Measurements from ENCODE around the gene ARMC8. TPM values are rescaled to one million over a fixed set of nuclear protein-coding genes. Genes with fewer than 3 reads are reported as not detected.
A peak's percentile ranks its signal among the peaks of the same experiment; 100 is the strongest.

The ARMC8 gene, protein sequence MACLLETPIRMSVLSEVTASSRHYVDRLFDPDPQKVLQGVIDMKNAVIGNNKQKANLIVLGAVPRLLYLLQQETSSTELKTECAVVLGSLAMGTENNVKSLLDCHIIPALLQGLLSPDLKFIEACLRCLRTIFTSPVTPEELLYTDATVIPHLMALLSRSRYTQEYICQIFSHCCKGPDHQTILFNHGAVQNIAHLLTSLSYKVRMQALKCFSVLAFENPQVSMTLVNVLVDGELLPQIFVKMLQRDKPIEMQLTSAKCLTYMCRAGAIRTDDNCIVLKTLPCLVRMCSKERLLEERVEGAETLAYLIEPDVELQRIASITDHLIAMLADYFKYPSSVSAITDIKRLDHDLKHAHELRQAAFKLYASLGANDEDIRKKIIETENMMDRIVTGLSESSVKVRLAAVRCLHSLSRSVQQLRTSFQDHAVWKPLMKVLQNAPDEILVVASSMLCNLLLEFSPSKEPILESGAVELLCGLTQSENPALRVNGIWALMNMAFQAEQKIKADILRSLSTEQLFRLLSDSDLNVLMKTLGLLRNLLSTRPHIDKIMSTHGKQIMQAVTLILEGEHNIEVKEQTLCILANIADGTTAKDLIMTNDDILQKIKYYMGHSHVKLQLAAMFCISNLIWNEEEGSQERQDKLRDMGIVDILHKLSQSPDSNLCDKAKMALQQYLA
- total RNA-seq (2021; fragmentation: NEBNext Ultra II Directional; extraction: Animal tissue kit (Norgen Biotek cat#: 25700)) (43.1 and 47.3 TPM in 2 replicates), polyA plus RNA-seq (2011; rRNA removed) (46.5 and 58.5 TPM in 2 replicates), polyA minus RNA-seq (2011; rRNA and poly(A)+ RNA removed) (306 and 462 TPM in 2 replicates)
- polyA plus RNA-seq (2011; cell fraction: cytosol; rRNA removed), result 50.4 TPM
- polyA plus RNA-seq (2011; cell fraction: nucleus; rRNA removed), result 113 TPM
- polyA plus RNA-seq (2012, experiment 1 of 2), result 32.2 to 40.5 TPM (median 35.3 TPM) in 4 replicates
- 7.8 TPM for polyA plus RNA-seq (2012, experiment 2 of 2)
- polyA plus RNA-seq (2013, experiment 1 of 2), result 30.5 TPM
- 33.9 TPM for polyA plus RNA-seq (2013, experiment 2 of 2)
- 56.2 TPM for polyA minus RNA-seq (2011; cell fraction: cytosol; rRNA and poly(A)+ RNA removed)
- 318 TPM for polyA minus RNA-seq (2011; cell fraction: nucleus; rRNA and poly(A)+ RNA removed)
- long read RNA-seq, experiment 1, full-length matches to known transcripts, result 10 of 34 reads
- long read RNA-seq, experiment 1, partial matches to known transcripts, result 13 of 34 reads
- long read RNA-seq, experiment 1, other reads (novel, unspliced or antisense), result 11 of 34 reads
- long read RNA-seq, experiment 2, full-length matches to known transcripts, result 31 of 44 reads
- long read RNA-seq, experiment 2, partial matches to known transcripts, result 3 of 44 reads
- long read RNA-seq, experiment 2, other reads (novel, unspliced or antisense), result 10 of 44 reads

DNA sequence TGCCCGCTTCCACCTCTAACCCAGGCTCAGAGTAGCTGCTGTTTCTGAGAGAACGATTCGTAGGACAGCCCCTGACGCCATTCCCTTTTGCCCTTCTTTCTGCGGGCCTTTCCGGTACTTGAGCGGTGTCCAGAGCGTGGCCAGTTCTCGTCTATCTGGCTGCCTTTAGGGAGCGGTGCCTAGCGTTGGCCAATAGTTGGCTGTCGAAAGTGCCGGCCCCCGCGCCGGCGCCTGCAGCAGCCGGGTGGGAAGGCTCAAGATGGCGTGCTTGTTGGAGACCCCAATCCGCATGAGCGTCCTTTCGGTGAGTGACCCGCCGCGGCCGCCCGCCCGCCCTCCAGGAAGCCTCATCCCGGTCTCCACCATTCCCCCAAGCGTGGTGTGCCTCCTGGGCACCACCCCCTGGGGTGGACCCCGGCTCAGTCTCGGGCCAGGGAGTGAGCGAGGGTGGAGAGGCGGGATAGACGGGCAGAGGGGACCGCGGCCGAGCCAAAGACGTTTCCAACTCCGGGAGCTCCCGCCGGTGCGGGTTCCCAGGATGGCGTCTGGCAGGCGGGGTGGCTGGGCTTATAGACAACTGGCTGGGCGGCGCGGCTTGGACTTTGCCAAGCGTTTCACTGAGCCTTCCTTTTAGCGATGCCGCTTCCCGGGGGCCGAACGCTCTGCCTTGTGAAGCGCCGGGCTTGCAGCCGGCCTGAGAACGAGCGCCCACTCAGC lies at the start of gene ARMC8:
Gene ARMC8, plus strand, starts transcription at position 6 of the 717 bp plus-strand sequence. Its CDS starts 254 bp downstream, at position 260.
- H3K79me1 ChIP-seq (ENCODE audit: low read depth, low read length), result 0 out of 2 replicates have a peak, but pooled peaks cover 1% of the 10 kb centered on the region
- H3K4me2 ChIP-seq (ENCODE audit: insufficient read depth in 1 of 2, low read depth in 2 of 2, low read length in 2 of 2), result peak within 1 kb of the TSS; percentile 67 to 95
- H4K91ac ChIP-seq (replicated peaks; ENCODE audit: insufficient read length, low read length), result peak within 1 kb of the TSS; percentile 100
- no peak within 1 kb of the TSS for H3K14ac ChIP-seq (ENCODE audit: insufficient read length)
- H3K36me3 ChIP-seq (ENCODE audit: control insufficient read depth in 2 of 4, insufficient read depth in 4 of 4, low read length in 3 of 4), result peaks cover 0 to 13% (median 4%) of the 10 kb centered on the region in 4 experiments; a peak in 3 of 8 replicates
- H3K79me2 ChIP-seq (ENCODE audit: control insufficient read depth in 1 of 2, insufficient read depth in 2 of 2, low read length in 2 of 2), result peaks cover 11 to 47% of the 10 kb centered on the region in 2 experiments
- H4K20me1 ChIP-seq (replicated peaks in 1 of 2; ENCODE audit: control insufficient read depth in 1 of 2, insufficient read depth in 2 of 2, low read length in 2 of 2), result no peaks in the 10 kb centered on the region
- ChIA-PET POLR2A (ENCODE audit: partially characterized antibody) (interaction anchor here (0.5 to 4.3 kb wide), 33 partner anchors 8 to 404 kb away, joined by 3 to 56 read pairs (median 3); partner anchors contain the start of genes DBR1 and DZIP1L), CTCF (ENCODE audit: partially characterized antibody) (interaction anchor here (0.6 to 1.6 kb wide), 4 partner anchors 86 to 230 kb away, joined by 3 to 5 read pairs (median 3); no protein-coding TSS in a partner anchor)
- 2% methylated on average over 58 of the region's 59 CpGs; no CpG with 5 or more reads in 1 of the 2 experiments for WGBS, 2 experiments (ENCODE audit: extremely low coverage in 1 of 2, insufficient coverage in 1 of 2, insufficient read length in 1 of 2, insufficient replicate concordance in 2 of 2, low coverage in 1 of 2, low lambda C conversion rate in 2 of 2, missing lambda C conversion rate in 1 of 2)
- peak within 1 kb of the TSS; percentile 100 for H4K8ac ChIP-seq (ENCODE audit: extremely low read depth, insufficient read depth, low read length)
- peak within 1 kb of the TSS; percentile 99 for H3K27ac ChIP-seq (ENCODE audit: low read depth, low read length)
- peak within 1 kb of the TSS; percentile 86 for H3K18ac ChIP-seq (ENCODE audit: extremely low read depth, low read length)
- H3K27me3 ChIP-seq (replicated peaks in 1 of 4; ENCODE audit: control insufficient read depth in 3 of 4, extremely low read depth in 1 of 4, insufficient read depth in 3 of 4, low read length in 3 of 4), result peaks cover 0 to 5% (median 0%) of the 10 kb centered on the region in 4 experiments; a peak in 2 of 7 replicates
- peak in 1 of 2 experiments; percentile 90 for DNase-seq (ENCODE audit: low read depth in 1 of 2, low spot score in 2 of 2)
- peak within 1 kb of the TSS; percentile 57 to 98 (median 84) for H3K4me3 ChIP-seq (ENCODE audit: extremely low read depth in 1 of 4, insufficient read depth in 2 of 4, low read depth in 3 of 4, low read length in 4 of 4)
- H4K5ac ChIP-seq (ENCODE audit: insufficient read length, low read depth, low read length), result peak within 1 kb of the TSS; percentile 97
- 0 out of 2 replicates have a peak within 1 kb of the TSS, but pooled peaks have one; percentile 90 for H2BK20ac ChIP-seq (ENCODE audit: low read length)
- H3K4me1 ChIP-seq (replicated peaks in 1 of 4; ENCODE audit: control insufficient read depth in 3 of 4, insufficient read depth in 4 of 4, low read length in 3 of 4), result peaks cover 0 to 5% (median 3%) of the 10 kb centered on the region in 4 experiments; a peak in 3 of 7 replicates
- peak within 1 kb of the TSS; percentile 94 for H2AFZ ChIP-seq (ENCODE audit: low read length)
- no peak for FAIRE-seq
- peak within 1 kb of the TSS; percentile 85 for H3K4ac ChIP-seq (replicated peaks; ENCODE audit: insufficient read length, low read depth, low read length)
- peak within 1 kb of the TSS; percentile 90 to 100 (median 98) for H3K9ac ChIP-seq (replicated peaks in 1 of 4; ENCODE audit: extremely low read depth in 1 of 4, low read depth in 3 of 4, low read length in 3 of 4)
- no peaks in the 10 kb centered on the region for H3K9me3 ChIP-seq (ENCODE audit: insufficient read depth in 2 of 2, low read depth in 1 of 2, low read length in 1 of 2)
- no peak within 1 kb of the TSS for H2AK5ac ChIP-seq (ENCODE audit: low read depth, low read length)
- peak within 1 kb of the TSS; percentile 100 for H2BK12ac ChIP-seq (ENCODE audit: low read depth, low read length)
- peak within 1 kb of the TSS; percentile 99 for H2BK120ac ChIP-seq (replicated peaks; ENCODE audit: low read depth, low read length)
- peaks cover 5% of the 10 kb centered on the region for H3K23me2 ChIP-seq (ENCODE audit: low read depth, low read length)
- H2BK15ac ChIP-seq (ENCODE audit: low read length), result peak within 1 kb of the TSS; percentile 100
- H3K56ac ChIP-seq (replicated peaks; ENCODE audit: insufficient read length, low read depth, low read length), result peak within 1 kb of the TSS; percentile 97
- no peak within 1 kb of the TSS for H3K23ac ChIP-seq (ENCODE audit: insufficient read length)
- H2BK5ac ChIP-seq (ENCODE audit: low read depth, low read length), result peak within 1 kb of the TSS; percentile 100
- no peak for TF ChIP-seq SUZ12 (IDR thresholded peaks at IDR 0.05; ENCODE audit: low read length)
- peak; percentile 54; the same call in 1 of the 2 replicates for TF ChIP-seq SP4 (IDR thresholded peaks at IDR 0.05; ENCODE audit: low read length)
- TF ChIP-seq TBP (IDR thresholded peaks at IDR 0.05; ENCODE audit: low read depth, low read length), result peak; percentile 87

Measured in H1 (cell line).